Naive thymus-derived CD8-positive, alpha-beta T cell (primary cell): ENCODE data around the gene HIBCH. TPM values are rescaled to one million over a fixed set of nuclear protein-coding genes. Genes with fewer than 3 reads are reported as not detected.

Source experiments
- ATAC-seq, 2 donors: fragments of 150-1000 bp; cut with Tn5 transposase in 1 of 2; sonication (Bioruptor Pico), chemical (Tn5 transposase) in 1 of 2; 1 replicate in 1 of 2; 2 replicates in 1 of 2; pipeline ENCODE4 v1.10.0; 2021; ENCODE audit warnings: mild to moderate bottlenecking in 2 of 2, moderate library complexity in 2 of 2
- POLR2A ChIA-PET: fragments of 350-600 bp; sonication (Branson Sonifier 250); formaldehyde crosslinking; loops from one replicate; lab custom pipeline; 2021; ENCODE audit warnings: antibody characterized with exemption; lab: Charles Lee
- DNase-seq, 10 donors: peaks; one replicate each; pipeline versions ENCODE4 v3.0.0 to v3.0.0-alpha.2; 2020 to 2022
- H3K27ac Mint-ChIP-seq, 10 donors: one replicate each; pipeline ENCODE4 v1.8.0; 2020 to 2022; ENCODE audit warnings: mild to moderate bottlenecking in 10 of 10, mixed read lengths in 10 of 10, moderate library complexity in 4 of 10, inconsistent platforms in 1 of 10
- H3K27me3 Mint-ChIP-seq, 5 donors: one replicate each; pipeline ENCODE4 v1.8.0; 2021 to 2022; ENCODE audit warnings: mixed read lengths in 5 of 5
- H3K36me3 Mint-ChIP-seq, 3 donors: one replicate each; pipeline ENCODE4 v1.8.0; 2020 to 2022; ENCODE audit warnings: mixed read lengths in 3 of 3, mild to moderate bottlenecking in 2 of 3, inconsistent platforms in 1 of 3
- H3K4me1 Mint-ChIP-seq, 4 donors: one replicate each; pipeline ENCODE4 v1.8.0; 2021 to 2022; ENCODE audit warnings: mixed read lengths in 4 of 4
- H3K4me3 Mint-ChIP-seq, 10 donors: one replicate each; pipeline ENCODE4 v1.8.0; 2020 to 2022; ENCODE audit warnings: mild to moderate bottlenecking in 10 of 10, mixed read lengths in 10 of 10, moderate library complexity in 6 of 10, inconsistent platforms in 1 of 10
- H3K9me3 Mint-ChIP-seq, 9 donors: one replicate each; pipeline ENCODE4 v1.8.0; 2020 to 2022; ENCODE audit warnings: mixed read lengths in 9 of 9, mild to moderate bottlenecking in 3 of 9, inconsistent platforms in 1 of 9, moderate library complexity in 1 of 9
- polyA plus RNA-seq, 3 donors: library from polyadenylated mRNA; unstranded; fragments of 300-500 nt; fragmentation: Illumina TruSeq; gene quantifications; one replicate each; pipeline ENCODE4 v1.2.3, GENCODE V29; 2021
- total RNA-seq, 8 experiments: library from RNA in 2 of 8; stranded (reverse) in 2 of 8; gene quantifications; one replicate each; pipeline ENCODE4 v1.2.3 and lab custom pipeline; 2021 to 2026

HIBCH gene
- total and polyA plus RNA-seq, 5 experiments from 2014 or later = 18.0 to 24.5 (median 19.5) TPM

DNA sequence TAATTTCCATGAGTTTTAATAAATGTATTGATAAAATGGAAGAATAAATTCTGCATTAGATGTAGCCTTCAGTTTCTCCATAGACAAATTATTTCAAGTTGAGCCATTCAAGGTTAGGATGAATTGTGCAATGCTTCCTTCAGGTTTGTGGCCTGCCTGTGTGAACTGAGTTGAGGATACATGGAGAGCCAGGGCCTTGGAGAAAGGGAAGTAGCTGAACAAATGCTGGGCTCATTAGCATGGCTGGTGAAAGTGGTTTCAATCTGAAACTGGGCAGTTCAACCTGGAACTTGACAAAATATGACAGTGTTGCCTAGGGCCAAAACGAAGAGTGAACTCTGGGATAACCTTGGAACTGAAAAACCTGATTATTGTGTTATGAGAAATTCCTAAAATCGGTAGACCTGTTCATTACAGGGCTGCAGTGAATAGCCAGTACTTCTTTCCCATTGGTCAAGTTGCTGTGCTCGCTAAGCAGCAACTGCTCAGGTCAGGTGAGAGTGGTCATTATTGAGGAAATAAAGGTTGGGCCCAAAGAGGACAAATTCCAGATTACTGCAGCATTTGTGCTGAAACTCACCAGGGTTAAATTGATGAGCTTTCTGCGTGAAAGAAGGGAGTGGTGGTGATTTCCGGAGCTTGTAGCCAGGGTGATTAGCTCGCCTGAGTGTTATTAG is 36.5 kb upstream of the HIBCH start:
- POLR2A ChIA-PET = interaction anchor here (1.2 kb wide), 1 partner anchor 12 kb away, joined by 3 read pairs; no protein-coding TSS in a partner anchor
- no peak overlapping the region for H3K4me3 Mint-ChIP-seq

DNA sequence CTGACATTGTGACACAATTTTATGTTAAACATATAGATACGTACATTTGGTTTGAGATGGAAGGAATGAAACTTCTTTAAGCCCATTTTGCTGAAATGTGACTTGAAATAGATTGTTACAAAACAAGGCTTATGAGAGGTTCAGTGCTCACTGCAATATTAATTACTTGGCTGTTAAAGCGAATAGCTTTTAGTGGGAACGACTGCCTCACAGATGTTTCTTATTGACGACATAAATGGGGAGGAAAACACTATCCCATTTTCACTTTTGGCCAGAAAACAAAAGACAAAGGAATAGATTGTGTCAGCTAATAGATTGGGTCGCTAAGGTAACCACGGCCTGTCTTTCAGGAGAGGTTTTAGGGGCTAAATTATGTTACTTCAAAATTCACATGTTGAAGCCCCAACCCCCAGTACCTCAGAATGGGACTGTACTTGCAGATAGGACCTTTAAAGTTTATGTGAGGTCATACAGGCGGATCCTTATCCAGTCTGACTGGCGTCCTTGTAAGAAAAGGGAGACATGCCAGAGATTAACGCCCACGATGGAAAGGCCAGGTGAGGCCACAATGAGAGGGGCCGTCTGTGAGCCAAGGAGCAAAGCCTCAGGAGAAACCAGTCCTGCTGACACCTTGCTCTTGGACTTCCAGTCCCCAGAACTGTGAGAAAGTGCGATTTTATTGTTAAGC is 34.5 kb upstream of the HIBCH start:
- H3K4me3 Mint-ChIP-seq = no peak overlapping the region

More for the DNA sequence above, 36.5 kb upstream of the HIBCH start:
- peaks cover 0 to 1% (median 0%) of the 10 kb centered on the region in 9 donors for H3K9me3 Mint-ChIP-seq
- no peak for ATAC-seq
- H3K27me3 Mint-ChIP-seq = peaks cover 0 to 4% (median 0%) of the 10 kb centered on the region in 5 donors
- H3K36me3 Mint-ChIP-seq = no peaks in the 10 kb centered on the region
- peak overlapping the region in 1 of 10 donors; percentile 58 for H3K27ac Mint-ChIP-seq
- DNase-seq = no peak
- peaks cover 7 to 24% (median 17%) of the 10 kb centered on the region in 4 donors for H3K4me1 Mint-ChIP-seq

DNA sequence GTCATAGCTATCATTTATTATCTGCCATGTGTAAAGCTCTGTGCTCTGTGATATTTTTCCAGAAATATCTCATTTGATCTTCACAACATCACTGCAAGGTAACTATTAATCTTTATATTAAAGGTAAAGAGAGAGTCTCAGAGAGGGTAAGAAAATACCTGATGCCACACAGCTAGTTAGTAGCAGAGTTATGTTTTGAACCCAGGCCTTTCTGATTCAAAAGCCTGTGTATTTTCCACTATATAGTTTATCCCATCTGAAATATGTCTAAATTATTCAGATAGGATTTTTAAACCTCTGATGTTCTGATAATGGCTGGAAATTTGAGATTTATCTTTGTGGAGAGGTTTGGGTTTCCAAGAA is 33.9 kb upstream of the HIBCH start:
- POLR2A ChIA-PET = no interaction called here
- DNase-seq (no peak), ATAC-seq (no peak)
- Mint-ChIP-seq H3K9me3 (peaks cover 0 to 2% (median 0%) of the 10 kb centered on the region in 9 donors), H3K4me3 (no peak overlapping the region), H3K27ac (no peak overlapping the region), H3K4me1 (peaks cover 0 to under 1% (median 0%) of the 10 kb centered on the region in 4 donors), H3K36me3 (no peaks in the 10 kb centered on the region), H3K27me3 (peaks cover 0 to 4% (median under 1%) of the 10 kb centered on the region in 5 donors)

More for the DNA sequence above, 34.5 kb upstream of the HIBCH start:
- Mint-ChIP-seq H3K27ac (no peak overlapping the region), H3K36me3 (no peaks in the 10 kb centered on the region), H3K27me3 (peaks cover 0 to 4% (median 0%) of the 10 kb centered on the region in 5 donors), H3K4me1 (peaks cover 0 to 6% (median 3%) of the 10 kb centered on the region in 4 donors), H3K9me3 (peaks cover 0 to 2% (median 0%) of the 10 kb centered on the region in 9 donors)
- DNase-seq (no peak), ATAC-seq (no peak)
- POLR2A ChIA-PET = no interaction called here

DNA sequence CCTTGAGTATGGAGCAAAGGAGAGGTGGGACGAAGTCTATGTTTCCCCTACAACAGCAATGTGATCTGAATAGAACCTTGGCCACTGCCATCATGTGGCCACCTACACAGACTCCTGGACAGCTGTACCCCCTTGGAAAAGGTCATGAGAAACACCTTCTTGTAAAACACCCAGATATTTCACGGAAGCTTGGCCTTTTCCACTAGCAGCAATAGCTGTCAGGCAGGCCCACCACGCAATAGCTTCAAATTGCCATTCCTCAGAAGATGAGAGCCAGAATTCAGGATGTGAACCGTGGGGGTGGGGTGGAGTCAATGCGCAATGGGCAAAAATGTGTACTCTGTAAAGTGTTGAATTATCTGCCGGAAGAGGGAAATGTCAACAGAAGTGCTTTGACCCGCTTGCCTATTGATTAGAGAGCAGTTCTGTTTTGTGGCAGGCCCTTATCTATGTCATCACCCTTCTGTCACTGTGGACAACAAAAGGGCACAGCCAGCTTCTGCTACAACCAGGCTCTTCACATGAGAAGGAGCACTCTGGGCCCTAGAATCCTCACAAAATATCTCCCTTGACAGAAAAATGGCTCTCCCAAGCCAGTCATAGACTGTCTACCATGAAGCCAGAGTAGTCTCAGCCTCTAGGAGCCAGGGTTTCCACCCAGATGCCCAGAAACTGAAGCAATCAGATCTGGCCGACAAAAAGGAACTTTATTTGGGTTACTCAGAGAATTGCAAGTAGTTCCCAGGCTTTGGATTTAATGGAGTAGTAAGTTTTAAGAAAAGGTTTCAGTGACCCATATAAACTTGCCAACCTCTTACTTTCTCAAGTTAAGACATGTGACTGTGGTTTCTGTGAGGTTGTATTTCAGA is 33.3 kb upstream of the HIBCH start:
- Mint-ChIP-seq H3K36me3 (no peaks in the 10 kb centered on the region), H3K9me3 (peaks cover 0 to 2% (median 0%) of the 10 kb centered on the region in 9 donors), H3K27me3 (peaks cover 0 to 4% (median 3%) of the 10 kb centered on the region in 5 donors), H3K4me3 (no peak overlapping the region), H3K4me1 (no peaks in the 10 kb centered on the region), H3K27ac (no peak overlapping the region)
- POLR2A ChIA-PET = no interaction called here
- DNase-seq (no peak), ATAC-seq (no peak)

DNA sequence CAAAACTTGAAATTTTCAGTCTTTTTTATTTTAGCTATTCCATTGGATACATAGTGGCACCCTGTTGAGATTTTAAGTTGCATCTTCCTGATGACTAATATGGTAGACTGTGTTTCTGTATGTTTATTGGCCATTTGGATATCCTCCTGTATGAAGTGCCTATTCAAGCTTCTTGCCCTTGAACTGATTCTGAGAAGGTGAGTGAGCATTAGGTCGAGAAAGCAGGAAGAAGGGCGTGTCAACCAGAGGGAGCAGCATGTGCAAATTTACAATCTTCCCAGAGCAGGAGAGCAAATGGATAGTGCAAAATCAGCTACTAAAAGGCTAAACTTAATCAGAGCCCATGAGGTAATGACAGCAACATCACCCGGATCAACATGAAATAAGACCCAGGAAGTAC is 32.3 kb upstream of the HIBCH start:
- Mint-ChIP-seq H3K36me3 (no peaks in the 10 kb centered on the region), H3K27me3 (peaks cover 0 to 4% (median 3%) of the 10 kb centered on the region in 5 donors), H3K9me3 (peaks cover 0 to 2% (median 0%) of the 10 kb centered on the region in 9 donors), H3K4me3 (no peak overlapping the region), H3K27ac (no peak overlapping the region), H3K4me1 (no peaks in the 10 kb centered on the region)
- ATAC-seq (no peak), DNase-seq (no peak)
- POLR2A ChIA-PET = no interaction called here

DNA sequence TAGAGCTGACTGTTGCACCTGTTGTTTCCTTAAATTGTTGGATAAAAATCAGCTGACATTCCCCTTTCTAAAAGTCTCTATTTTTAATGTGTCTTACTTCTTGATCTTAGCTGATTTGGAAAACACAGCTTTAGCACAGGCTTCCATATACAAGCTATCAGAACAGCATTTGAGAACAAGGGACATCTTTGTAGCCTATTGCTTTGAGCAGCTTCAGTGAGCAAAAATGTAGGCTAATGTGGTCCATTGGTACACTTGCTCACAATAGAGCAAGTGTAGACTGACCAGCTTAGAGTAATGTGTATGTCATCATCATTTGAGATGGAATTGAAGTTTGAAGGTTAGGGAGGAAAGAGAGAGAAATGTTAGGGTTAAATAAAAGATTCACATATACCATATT is 30.7 kb upstream of the HIBCH start:
- Mint-ChIP-seq H3K9me3 (peaks cover 0 to 2% (median 0%) of the 10 kb centered on the region in 9 donors), H3K27me3 (peaks cover 0 to 4% (median 3%) of the 10 kb centered on the region in 5 donors), H3K4me1 (peaks cover 0 to 2% (median 0%) of the 10 kb centered on the region in 4 donors), H3K36me3 (no peaks in the 10 kb centered on the region), H3K27ac (no peak overlapping the region), H3K4me3 (no peak overlapping the region)
- DNase-seq (no peak), ATAC-seq (no peak)
- POLR2A ChIA-PET = no interaction called here

DNA sequence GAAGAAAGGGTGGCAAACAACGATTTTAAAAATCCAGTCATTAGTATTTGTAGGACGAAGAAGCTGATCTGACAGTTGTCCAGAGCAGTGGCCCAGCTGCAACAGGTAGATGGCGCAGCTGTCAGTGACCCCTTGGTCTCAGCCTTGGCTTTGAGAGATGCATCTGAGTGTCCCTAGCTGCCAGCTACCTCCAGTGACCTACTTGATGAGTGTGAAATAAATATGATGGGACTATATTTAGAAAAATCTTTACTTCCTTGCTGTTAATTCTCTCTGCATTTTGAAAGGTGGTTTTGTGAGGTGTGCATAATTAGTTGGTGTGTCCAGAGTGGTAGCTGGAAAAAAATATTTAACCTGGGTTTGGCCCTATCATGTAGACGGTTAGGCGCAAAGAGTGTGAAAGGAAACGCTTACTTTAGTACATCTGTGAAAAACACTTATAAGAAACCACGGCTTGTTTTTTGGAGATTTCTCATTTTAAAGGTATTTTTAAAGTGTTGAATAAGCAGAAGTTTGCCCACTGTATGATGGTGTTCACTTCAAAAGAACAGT is 24.7 kb upstream of the HIBCH start:
- H3K9me3 Mint-ChIP-seq = no peaks in the 10 kb centered on the region
- peak overlapping the region; percentile 74 to 91 (median 87) for H3K4me3 Mint-ChIP-seq
- no peaks in the 10 kb centered on the region for H3K36me3 Mint-ChIP-seq
- DNase-seq = peak in 1 of 10 donors; percentile 6
- ATAC-seq = peak; percentile 12 to 26
- peaks cover 0 to 3% (median 0%) of the 10 kb centered on the region in 5 donors for H3K27me3 Mint-ChIP-seq
- peaks cover 4 to 16% (median 11%) of the 10 kb centered on the region in 4 donors for H3K4me1 Mint-ChIP-seq
- peak overlapping the region in 9 of 10 donors; percentile 5 to 73 (median 37) for H3K27ac Mint-ChIP-seq
- POLR2A ChIA-PET = interaction anchor here (1.1 to 1.7 kb wide), 4 partner anchors 12 to 25 kb away, joined by 3 to 7 read pairs (median 4); partner anchors contain the start of gene HIBCH

DNA sequence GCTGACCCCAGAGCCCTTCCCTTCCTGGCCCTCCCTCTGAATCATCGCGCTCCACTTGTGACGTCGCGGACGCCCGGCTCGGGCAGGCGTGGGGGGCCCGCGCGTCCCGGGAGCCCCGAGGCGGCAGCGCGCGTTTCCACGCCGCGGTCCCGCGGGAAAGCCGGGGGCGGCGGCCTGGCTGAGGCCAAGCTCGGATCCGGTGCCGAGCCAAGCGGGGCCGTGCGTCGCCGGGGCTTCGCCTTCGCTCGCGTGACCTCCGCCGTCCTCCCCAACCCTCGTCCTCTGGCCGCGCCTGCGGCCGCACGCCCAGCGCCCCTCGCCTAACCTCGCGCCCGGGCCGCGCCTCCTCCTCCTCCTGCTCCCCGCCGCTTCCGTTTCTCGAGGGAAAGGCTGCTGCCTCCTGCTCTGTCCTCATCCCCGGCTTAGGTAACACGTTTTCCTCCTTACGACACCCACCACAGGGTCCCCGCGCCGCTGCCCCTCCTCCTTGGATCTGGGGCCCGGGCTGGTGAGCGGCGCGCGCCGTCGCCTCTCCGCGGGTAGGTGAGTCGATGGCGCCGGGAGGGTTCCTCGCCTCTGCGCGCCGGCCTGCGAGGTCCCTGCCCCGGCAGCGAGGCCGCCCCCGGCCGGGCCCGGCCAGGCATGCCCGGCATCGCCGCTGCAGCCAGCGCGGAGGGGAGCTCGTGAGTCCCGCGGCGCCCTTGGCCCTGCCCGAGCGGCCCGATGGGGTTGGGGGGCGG is 24.1 kb upstream of the HIBCH start, which contains the start of gene INPP1:
Gene INPP1, plus strand, starts transcription at position 54 of the 740 bp plus-strand sequence. CDS start 16,514 bp downstream, outside the sequence.
- POLR2A ChIA-PET = interaction anchor here (1.1 to 1.7 kb wide), 4 partner anchors 13 to 25 kb away, joined by 3 to 7 read pairs (median 4); partner anchors contain the start of gene HIBCH
- peak within 1 kb of the TSS; percentile 5 to 90 (median 73) for H3K27ac Mint-ChIP-seq

DNA sequence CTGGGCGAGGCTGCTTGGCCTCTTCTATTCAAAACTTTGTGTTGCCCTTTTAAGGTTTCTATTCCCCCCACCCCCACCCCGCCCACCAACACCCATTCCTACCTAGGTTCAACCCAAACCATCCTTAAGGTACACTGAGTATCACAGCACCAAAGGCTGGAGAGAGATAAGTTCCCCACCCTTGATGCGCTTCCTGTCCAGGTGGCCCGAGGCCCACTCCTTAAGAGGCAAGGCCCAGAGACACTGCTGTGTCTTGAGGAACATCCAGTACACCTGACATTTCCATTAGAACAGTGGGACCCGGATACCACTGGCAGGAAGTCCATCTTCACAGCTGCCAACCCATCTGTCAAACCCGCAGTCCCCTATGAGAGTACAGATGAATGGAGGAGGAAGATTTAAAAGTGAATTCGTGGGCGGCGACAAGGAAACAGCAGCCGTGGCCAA is 23.5 kb upstream of the HIBCH start:
- no peaks in the 10 kb centered on the region for H3K9me3 Mint-ChIP-seq
- H3K27ac Mint-ChIP-seq = peak overlapping the region in 7 of 10 donors; percentile 9 to 83 (median 69)
- ATAC-seq = peak in 1 of 2 donors; percentile 14
- POLR2A ChIA-PET = interaction anchor here (1.7 kb wide), 1 partner anchor 24 kb away, joined by 7 read pairs; the partner anchor contains the start of gene HIBCH
- DNase-seq = peak in 1 of 10 donors; percentile 14
- peaks cover 4 to 16% (median 11%) of the 10 kb centered on the region in 4 donors for H3K4me1 Mint-ChIP-seq
- no peaks in the 10 kb centered on the region for H3K36me3 Mint-ChIP-seq
- no peaks in the 10 kb centered on the region for H3K27me3 Mint-ChIP-seq
- peak overlapping the region; percentile 76 to 92 (median 88) for H3K4me3 Mint-ChIP-seq

More for the DNA sequence above, 24.1 kb upstream of the HIBCH start, which contains the start of gene INPP1:
- ATAC-seq (peak; percentile 80 to 81), DNase-seq (peak; percentile 16 to 68 (median 28))
- no peaks in the 10 kb centered on the region for H3K9me3 Mint-ChIP-seq
- peak within 1 kb of the TSS; percentile 81 to 92 (median 90) for H3K4me3 Mint-ChIP-seq
- no peaks in the 10 kb centered on the region for H3K36me3 Mint-ChIP-seq
- peaks cover 4 to 16% (median 11%) of the 10 kb centered on the region in 4 donors for H3K4me1 Mint-ChIP-seq
- H3K27me3 Mint-ChIP-seq = peaks cover 0 to 3% (median 0%) of the 10 kb centered on the region in 5 donors

DNA sequence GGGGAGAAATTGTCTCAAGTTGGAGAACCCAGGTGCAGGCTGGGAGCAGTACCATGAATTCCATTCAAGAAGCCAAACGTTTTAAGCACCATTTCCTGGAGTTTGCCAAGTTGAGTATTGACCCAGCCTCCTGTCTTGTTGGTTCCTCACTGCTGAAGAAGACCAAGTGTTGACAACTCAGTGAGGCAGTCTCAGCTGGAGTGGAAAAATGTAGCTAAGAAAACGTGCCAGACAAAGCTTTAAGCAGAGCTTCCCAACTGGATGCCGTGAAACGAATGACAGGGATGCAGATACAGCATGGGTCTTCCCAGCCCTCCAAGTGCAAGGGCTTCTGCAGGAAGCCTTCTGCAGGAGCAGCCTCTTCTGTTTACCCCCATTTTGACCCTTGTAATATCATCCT is 23.0 kb upstream of the HIBCH start:
- DNase-seq (no peak), ATAC-seq (no peak)
- H3K36me3 Mint-ChIP-seq = no peaks in the 10 kb centered on the region
- H3K4me3 Mint-ChIP-seq = peak overlapping the region in 8 of 10 donors; percentile 76 to 92 (median 90)
- H3K4me1 Mint-ChIP-seq = peaks cover 4 to 16% (median 11%) of the 10 kb centered on the region in 4 donors
- H3K9me3 Mint-ChIP-seq = no peaks in the 10 kb centered on the region
- H3K27ac Mint-ChIP-seq = peak overlapping the region in 3 of 10 donors; percentile 50 to 83 (median 79)
- H3K27me3 Mint-ChIP-seq = no peaks in the 10 kb centered on the region
- POLR2A ChIA-PET = no interaction called here

DNA sequence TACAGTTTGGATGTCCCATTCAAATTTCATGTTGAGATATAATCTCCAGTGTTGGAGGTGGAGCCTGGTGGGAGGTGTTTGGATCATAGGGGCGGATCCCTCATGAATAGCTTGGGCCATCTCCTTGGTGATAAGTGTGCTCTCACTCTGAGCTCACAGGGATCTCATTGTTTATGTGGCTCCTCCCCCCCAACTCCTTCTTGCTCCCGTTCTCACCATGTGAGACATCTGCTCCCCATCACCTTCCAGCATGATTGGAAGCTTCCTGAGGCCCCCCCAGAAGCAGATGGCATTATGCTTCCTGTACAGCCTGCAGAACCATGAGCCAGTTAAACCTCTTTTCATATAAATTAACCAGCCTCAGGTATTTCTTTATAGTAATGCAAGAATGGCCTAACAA is 20.7 kb upstream of the HIBCH start:
- Mint-ChIP-seq H3K4me1 (peaks cover 4 to 14% (median 11%) of the 10 kb centered on the region in 4 donors), H3K27ac (no peak overlapping the region), H3K4me3 (no peak overlapping the region), H3K36me3 (no peaks in the 10 kb centered on the region), H3K9me3 (no peaks in the 10 kb centered on the region), H3K27me3 (no peaks in the 10 kb centered on the region)
- DNase-seq = no peak
- no peak for ATAC-seq
- POLR2A ChIA-PET = no interaction called here
